ENCODE data around the gene PIP4K2C.
A peak's percentile ranks its signal among the peaks of the same experiment; 100 is the strongest.

The PIP4K2C gene

GRCh38 chr12:57621497-57622292 is 30.7 kb downstream of the PIP4K2C start:
- peaks cover 97% of the 10 kb centered on the region for H3K27me3 Mint-ChIP-seq
- intact Hi-C loops (cut with micrococcal nuclease) = loop anchor here (1.0 to 2.0 kb wide), 2 partner anchors 38 to 163 kb away; partner anchors contain the start of gene GLI1
- H3K27ac Mint-ChIP-seq = no peak overlapping the region
- peak overlapping the region; percentile 73 for H3K4me3 Mint-ChIP-seq
- H3K36me3 Mint-ChIP-seq (ENCODE audit: low read depth) = no peaks in the 10 kb centered on the region
- peaks cover 49% of the 10 kb centered on the region for H3K4me1 Mint-ChIP-seq (ENCODE audit: low read depth)
- H3K9me3 Mint-ChIP-seq = no peaks in the 10 kb centered on the region

- Mint-ChIP-seq H3K9me3 (no peaks in the 10 kb centered on the region), H3K27me3 (peaks cover 98% of the 10 kb centered on the region), H3K4me1 (ENCODE audit: low read depth) (peaks cover 57% of the 10 kb centered on the region), H3K4me3 (no peak overlapping the region), H3K27ac (no peak overlapping the region), H3K36me3 (ENCODE audit: low read depth) (no peaks in the 10 kb centered on the region)
- intact Hi-C loops (cut with micrococcal nuclease) = no loop called here
Observed at GRCh38 chr12:57622293-57623245, 31.6 kb downstream of the PIP4K2C start.

- H3K9me3 Mint-ChIP-seq = no peaks in the 10 kb centered on the region
- H3K4me1 Mint-ChIP-seq (ENCODE audit: low read depth) = peaks cover 63% of the 10 kb centered on the region
- no peak overlapping the region for H3K4me3 Mint-ChIP-seq
- intact Hi-C loops (cut with micrococcal nuclease) = no loop called here
- no peaks in the 10 kb centered on the region for H3K36me3 Mint-ChIP-seq (ENCODE audit: low read depth)
- peaks cover 98% of the 10 kb centered on the region for H3K27me3 Mint-ChIP-seq
- no peak overlapping the region for H3K27ac Mint-ChIP-seq
Observed at GRCh38 chr12:57623385-57623784, 32.4 kb downstream of the PIP4K2C start.

GRCh38 chr12:57623811-57624390 is 32.9 kb downstream of the PIP4K2C start:
- no peak overlapping the region for H3K4me3 Mint-ChIP-seq

DNA sequence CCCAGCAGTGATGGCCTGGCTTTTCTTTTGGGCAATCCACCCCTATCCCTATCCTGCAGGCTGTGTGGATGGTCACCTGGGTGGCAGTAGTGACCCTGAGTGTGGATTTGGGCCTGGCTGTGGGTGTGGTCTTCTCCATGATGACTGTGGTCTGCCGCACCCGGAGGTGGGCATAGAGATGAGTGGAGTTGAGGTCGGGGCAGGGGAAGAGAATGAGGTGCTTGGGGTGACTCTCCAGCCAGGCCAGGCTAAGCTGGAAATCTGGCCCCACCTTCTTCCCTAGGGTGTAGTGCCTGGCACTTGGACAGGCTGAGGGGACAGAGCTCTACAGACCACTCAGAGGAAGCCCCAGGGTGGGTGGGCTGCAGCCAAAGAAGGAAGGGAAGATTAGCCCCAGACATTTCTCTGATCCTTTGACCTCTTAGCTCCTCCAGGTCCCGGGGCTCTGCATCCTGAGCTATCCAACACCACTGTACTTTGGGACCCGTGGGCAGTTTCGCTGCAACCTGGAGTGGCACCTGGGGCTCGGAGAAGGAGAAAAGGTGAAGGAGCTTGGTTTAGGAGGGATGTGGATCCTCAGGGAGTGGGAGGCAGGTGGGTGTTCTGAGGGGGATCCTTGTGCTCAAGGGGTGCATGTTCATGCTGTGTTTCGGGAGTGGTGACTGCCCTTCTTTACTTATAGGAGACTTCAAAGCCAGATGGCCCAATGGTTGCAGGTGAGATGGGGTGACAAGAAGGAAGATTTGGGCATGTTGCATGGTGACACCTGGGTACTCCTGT is 33.6 kb downstream of the PIP4K2C start:
- H3K9me3 Mint-ChIP-seq = no peaks in the 10 kb centered on the region
- H3K27me3 Mint-ChIP-seq = peaks cover 98% of the 10 kb centered on the region
- H3K27ac Mint-ChIP-seq = no peak overlapping the region
- no peaks in the 10 kb centered on the region for H3K36me3 Mint-ChIP-seq (ENCODE audit: low read depth)
- H3K4me3 Mint-ChIP-seq = no peak overlapping the region
- peaks cover 55% of the 10 kb centered on the region for H3K4me1 Mint-ChIP-seq (ENCODE audit: low read depth)
- intact Hi-C loops (cut with micrococcal nuclease) = no loop called here

More at GRCh38 chr12:57623811-57624390, 32.9 kb downstream of the PIP4K2C start:
- Mint-ChIP-seq H3K9me3 (no peaks in the 10 kb centered on the region), H3K27ac (no peak overlapping the region), H3K36me3 (ENCODE audit: low read depth) (no peaks in the 10 kb centered on the region), H3K4me1 (ENCODE audit: low read depth) (peaks cover 61% of the 10 kb centered on the region), H3K27me3 (peaks cover 98% of the 10 kb centered on the region)
- intact Hi-C loops (cut with micrococcal nuclease) = no loop called here

DNA sequence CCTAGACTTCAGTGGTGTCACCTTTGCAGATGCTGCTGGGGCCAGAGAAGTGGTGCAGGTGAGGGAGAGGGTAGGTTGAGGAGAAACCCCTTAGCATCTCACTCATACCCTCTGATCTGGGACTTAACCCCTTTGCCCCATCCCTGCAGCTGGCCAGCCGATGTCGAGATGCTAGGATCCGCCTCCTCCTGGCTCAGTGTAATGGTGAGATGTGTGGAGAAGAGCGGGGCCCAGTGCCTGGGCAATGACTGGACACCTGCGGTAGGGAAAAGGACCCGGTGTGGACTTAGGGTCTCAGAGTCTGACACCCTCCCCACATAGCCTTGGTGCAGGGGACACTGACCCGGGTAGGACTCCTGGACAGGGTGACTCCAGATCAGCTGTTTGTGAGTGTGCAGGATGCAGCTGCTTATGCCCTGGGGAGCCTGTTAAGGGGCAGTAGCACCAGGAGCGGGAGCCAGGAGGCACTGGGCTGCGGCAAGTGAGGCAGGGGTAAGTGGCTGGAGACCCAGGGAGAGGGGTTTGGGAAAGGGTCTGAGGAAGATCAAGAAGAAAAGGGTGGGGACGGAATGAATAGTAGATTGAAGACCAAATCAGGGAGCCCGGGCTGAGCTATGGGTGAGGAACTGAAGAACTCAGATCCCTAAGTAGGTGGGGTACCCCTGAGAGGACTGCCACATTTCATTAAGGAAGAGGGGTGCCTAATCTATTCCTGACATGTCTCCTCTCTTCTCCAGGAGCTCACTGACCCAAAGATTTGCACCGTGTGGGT is 34.5 kb downstream of the PIP4K2C start:
- H3K27me3 Mint-ChIP-seq = peaks cover 98% of the 10 kb centered on the region
- H3K36me3 Mint-ChIP-seq (ENCODE audit: low read depth) = no peaks in the 10 kb centered on the region
- H3K27ac Mint-ChIP-seq = no peak overlapping the region
- H3K9me3 Mint-ChIP-seq = no peaks in the 10 kb centered on the region
- H3K4me3 Mint-ChIP-seq = no peak overlapping the region
- peaks cover 53% of the 10 kb centered on the region for H3K4me1 Mint-ChIP-seq (ENCODE audit: low read depth)
- intact Hi-C loops (cut with micrococcal nuclease) = no loop called here

GRCh38 chr12:57626111-57626920 is 35.3 kb downstream of the PIP4K2C start:
- H3K4me3 Mint-ChIP-seq = no peak overlapping the region
- peaks cover 98% of the 10 kb centered on the region for H3K27me3 Mint-ChIP-seq
- H3K4me1 Mint-ChIP-seq (ENCODE audit: low read depth) = peaks cover 44% of the 10 kb centered on the region
- H3K9me3 Mint-ChIP-seq = no peaks in the 10 kb centered on the region
- no peak overlapping the region for H3K27ac Mint-ChIP-seq
- no peaks in the 10 kb centered on the region for H3K36me3 Mint-ChIP-seq (ENCODE audit: low read depth)
- intact Hi-C loops (cut with micrococcal nuclease) = no loop called here

GRCh38 chr12:57626921-57627445 is 36.0 kb downstream of the PIP4K2C start:
- Mint-ChIP-seq H3K27me3 (peaks cover 98% of the 10 kb centered on the region), H3K4me3 (no peak overlapping the region), H3K9me3 (no peaks in the 10 kb centered on the region), H3K27ac (no peak overlapping the region), H3K36me3 (ENCODE audit: low read depth) (no peaks in the 10 kb centered on the region), H3K4me1 (ENCODE audit: low read depth) (peaks cover 43% of the 10 kb centered on the region)
- intact Hi-C loops (cut with micrococcal nuclease) = no loop called here

- Mint-ChIP-seq H3K36me3 (ENCODE audit: low read depth) (no peaks in the 10 kb centered on the region), H3K4me1 (ENCODE audit: low read depth) (peaks cover 44% of the 10 kb centered on the region), H3K27me3 (peaks cover 97% of the 10 kb centered on the region), H3K4me3 (peak overlapping the region; percentile 46), H3K27ac (no peak overlapping the region), H3K9me3 (no peaks in the 10 kb centered on the region)
- intact Hi-C loops (cut with micrococcal nuclease) = no loop called here
Observed at GRCh38 chr12:57627501-57628279, 36.7 kb downstream of the PIP4K2C start.

- peaks cover 98% of the 10 kb centered on the region for H3K27me3 Mint-ChIP-seq
- H3K27ac Mint-ChIP-seq = no peak overlapping the region
- H3K9me3 Mint-ChIP-seq = no peaks in the 10 kb centered on the region
- peaks cover 41% of the 10 kb centered on the region for H3K4me1 Mint-ChIP-seq (ENCODE audit: low read depth)
- intact Hi-C loops (cut with micrococcal nuclease) = no loop called here
- no peak overlapping the region for H3K4me3 Mint-ChIP-seq
- no peaks in the 10 kb centered on the region for H3K36me3 Mint-ChIP-seq (ENCODE audit: low read depth)
Observed at GRCh38 chr12:57628280-57629191, 37.5 kb downstream of the PIP4K2C start.

Data from dendritic cell treated with granulocyte-macrophage colony-stimulating factor and Interleukin-4, amounts not matched to agents 40 ng/mL and 50 ng/mL, for 4 days (primary cell).